Measurements from ENCODE around the gene GJD4.
A peak's percentile ranks its signal among the peaks of the same experiment; 100 is the strongest.

The GJD4 gene

DNA sequence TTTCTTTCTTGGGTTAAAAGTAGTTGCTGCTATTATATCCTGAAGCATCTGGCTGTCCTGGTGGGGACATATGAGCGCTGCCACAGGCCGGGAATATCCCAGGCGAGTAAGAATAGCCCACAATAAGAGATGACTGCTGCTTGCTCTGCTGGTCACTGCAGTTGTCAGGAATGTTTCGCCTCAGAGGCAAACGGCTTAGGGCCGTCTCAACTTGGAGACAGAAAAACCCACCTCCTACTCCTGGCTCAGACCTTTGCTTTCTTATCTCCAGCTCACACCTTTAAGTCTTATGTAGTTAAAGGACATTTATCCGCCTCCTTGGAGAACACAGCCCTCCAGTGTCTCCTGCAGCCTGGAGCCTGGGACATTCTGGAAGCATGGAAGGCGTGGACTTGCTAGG is at the start of gene GJD4:
GJD4 (plus strand) TSS at position 151 of the 400 bp plus-strand sequence; CDS start at position 378, 227 bp downstream.
- no peak for DNase-seq

- DNase-seq, result no peak
Observed at GRCh38 chr10:35555962-35556930, 48.9 kb upstream of the GJD4 start.

DNA sequence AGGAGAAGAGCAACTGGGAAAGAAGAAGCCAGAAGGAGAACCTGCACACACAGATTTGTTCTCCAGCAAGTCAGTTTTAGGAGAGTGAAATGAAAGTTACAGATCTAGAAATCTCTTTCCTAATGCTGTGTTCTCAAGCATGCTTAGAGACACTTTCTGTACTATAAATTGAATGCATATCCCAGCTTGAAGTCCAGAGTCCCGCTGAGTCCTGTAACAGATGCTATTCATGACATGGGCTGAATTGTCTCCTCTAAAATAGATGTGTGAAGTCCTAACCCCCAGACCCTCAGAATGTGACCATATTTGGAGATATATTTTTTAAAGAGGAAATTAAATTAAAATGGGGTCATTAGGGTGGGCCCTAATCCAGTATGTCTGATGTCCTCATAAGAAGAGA is 46.9 kb upstream of the GJD4 start:
- DNase-seq, result no peak

GRCh38 chr10:35559416-35559815 is 45.7 kb upstream of the GJD4 start:
- DNase-seq, result no peak

DNA sequence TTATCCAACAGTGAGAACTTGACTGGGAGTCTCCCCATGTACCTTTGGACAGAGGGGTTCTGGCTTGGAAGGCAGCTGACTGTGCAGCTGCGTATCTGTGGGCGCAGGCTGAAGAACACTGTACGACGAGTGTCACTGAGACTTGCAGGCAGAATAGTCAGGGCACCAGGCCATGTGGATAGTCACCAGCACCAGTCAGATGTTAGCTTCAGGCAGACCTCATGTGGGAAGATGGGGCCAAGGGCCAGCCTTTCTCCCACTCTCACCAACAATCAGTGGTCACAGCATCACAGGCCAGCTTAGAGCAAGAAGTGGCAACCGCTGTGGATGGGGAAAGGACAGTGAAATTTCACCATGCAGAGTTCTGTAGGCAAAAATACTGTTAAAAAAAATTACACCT is 43.4 kb upstream of the GJD4 start:
- no peak for DNase-seq

GRCh38 chr10:35562427-35562826 is 42.7 kb upstream of the GJD4 start:
- DNase-seq, result no peak

- DNase-seq, result peak; percentile 64
Observed at GRCh38 chr10:35563261-35563891, 41.8 kb upstream of the GJD4 start.

DNA sequence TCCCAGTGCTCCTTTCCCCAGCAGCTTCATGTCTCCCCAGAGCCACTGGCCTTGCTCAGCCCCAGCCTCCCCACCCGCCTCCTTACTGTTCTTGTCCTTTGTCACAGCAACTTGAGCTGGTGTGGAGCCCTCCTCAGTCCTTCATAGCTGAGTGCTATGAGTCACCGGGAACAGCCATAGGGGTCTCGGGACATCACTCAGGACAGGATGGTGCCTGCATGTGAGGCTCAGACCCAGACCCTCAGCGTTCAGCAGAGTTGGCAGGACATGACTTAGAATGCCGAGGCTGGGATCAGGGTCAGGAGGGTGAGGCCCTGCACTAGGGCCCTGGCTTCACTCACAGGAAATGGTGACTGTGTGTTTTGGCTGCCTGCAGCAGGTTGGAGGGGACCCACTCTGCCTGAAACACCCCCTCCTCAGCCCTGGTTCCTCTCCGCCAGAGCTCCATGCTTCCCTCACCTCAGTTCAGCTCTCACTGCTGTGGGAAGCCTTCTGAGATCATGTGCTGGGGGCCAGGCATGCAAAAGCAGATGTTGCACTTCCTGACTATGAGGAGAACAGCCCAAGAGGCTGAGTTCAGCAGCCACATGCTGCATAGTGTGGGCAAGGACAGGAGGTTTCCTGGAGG is 40.7 kb upstream of the GJD4 start:
- DNase-seq, result no peak

DNA sequence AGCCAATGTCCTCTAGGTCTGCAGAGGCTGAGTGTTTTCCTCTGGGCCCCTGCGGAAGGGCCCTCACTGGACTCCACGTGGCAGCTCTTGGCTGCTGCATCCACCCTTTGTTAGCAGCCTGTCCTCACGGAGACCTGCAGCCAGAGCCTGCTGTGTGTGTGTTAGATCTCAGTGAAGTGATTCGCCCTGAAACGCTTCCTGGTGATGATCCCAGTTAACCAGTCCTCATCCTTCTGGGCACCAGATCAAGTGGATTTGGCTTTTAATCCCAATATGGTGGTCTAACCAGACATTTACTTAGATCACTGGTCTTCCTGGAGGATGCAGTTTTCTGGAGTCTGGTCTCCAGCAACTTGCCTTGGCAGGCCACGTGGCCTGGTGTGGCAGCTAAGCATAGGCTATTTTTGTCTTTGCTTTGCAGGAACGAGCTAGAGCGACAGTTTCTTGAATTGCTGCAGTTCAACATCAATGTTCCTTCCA is 39.5 kb upstream of the GJD4 start:
- no peak for DNase-seq

- DNase-seq, result no peak
Observed at GRCh38 chr10:35567951-35568350, 37.2 kb upstream of the GJD4 start.

- DNase-seq, result no peak
Observed at GRCh38 chr10:35568483-35569015, 36.6 kb upstream of the GJD4 start.

DNA sequence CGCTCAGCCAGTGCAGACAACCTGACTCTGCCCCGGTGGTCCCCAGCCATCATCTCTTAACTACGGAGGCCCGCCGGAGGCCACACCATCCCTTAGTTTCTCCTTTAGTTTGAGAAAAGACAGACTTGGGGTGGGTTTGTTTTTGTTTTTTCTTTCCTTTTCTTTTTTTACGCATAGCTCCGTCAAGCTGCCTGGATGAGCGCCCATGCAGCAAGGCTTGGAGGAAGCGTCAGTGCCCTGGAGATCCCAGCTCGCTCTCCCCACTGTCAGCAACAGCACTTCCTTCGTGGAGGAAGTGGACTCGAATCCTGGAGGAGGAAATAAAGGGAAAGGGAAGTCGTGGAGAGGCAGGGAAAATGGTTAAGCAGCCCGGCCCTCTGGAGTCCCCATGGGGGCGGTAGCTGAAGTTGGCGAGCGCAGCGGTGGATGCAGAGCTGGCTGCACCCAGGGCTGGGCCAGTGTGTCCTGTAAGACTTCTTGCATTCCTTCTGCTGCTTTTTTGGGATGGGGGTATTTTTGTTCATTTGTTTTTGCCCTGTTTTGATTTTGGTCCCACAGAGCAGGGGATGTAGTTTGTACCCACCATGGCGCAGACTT is 35.9 kb upstream of the GJD4 start:
- no peak for DNase-seq

DNA sequence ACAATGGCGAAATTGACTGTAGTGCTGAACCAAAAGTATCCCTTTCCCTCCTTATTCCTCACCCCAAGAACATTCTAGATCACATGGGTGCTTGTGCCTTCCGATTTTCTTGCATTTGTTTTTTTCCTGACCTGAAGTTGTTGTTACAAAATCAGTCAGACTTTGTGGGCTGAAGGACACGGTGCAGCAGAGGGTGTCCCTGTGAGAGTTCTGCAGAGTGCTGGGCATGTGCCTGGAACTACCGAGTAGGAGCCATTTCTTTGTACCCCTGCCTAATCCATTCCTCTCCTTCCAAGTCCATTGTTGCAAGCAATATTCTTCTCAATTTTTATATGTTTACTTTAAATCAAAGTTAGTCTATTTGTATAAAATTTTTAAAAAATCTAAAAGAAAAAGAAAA is 35.3 kb upstream of the GJD4 start:
- no peak for DNase-seq

DNA sequence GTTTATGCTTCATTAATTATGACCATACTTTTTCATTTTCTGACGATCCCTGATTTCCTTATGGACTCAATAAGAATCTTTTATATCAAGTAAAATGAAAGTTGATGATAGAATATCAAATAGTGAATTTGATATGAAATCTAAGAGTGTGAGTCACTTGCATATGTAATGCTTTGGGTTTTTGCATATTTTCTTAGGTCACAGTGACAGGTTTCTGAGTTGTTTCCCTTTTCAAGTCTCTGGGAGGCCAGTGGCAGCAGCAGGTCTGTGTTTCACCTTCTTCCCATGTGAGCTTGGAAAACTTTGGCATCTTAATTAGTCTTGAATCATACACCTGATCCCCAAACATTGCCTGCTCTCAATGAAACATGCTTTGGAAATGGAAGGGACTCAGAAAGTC is 34.7 kb upstream of the GJD4 start:
- DNase-seq, result no peak

GRCh38 chr10:35572583-35572982 is 32.6 kb upstream of the GJD4 start:
- DNase-seq, result no peak

- DNase-seq, result no peak
Observed at GRCh38 chr10:35573796-35574195, 31.3 kb upstream of the GJD4 start.

GRCh38 chr10:35574924-35575352 is 30.2 kb upstream of the GJD4 start:
- no peak for DNase-seq

DNA sequence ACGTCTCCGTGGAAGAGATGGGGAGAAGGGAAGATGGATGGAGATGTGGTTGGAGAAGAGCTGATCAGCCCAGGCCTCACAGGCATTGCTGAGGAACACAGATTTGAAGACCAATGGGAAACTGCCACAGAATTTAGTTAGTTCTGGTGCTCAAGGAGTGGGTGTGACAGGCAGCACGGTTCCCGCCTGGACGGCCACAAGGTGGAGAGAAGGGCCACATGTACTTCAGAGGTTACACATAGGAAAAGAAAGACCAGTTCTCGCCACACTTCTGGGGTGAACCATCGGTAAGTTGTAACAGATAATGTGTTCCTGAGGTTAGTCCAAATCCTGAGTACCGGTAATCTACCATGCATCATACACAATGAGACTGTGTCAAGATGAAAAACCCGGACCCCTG is 29.5 kb upstream of the GJD4 start:
- no peak for DNase-seq

DNA sequence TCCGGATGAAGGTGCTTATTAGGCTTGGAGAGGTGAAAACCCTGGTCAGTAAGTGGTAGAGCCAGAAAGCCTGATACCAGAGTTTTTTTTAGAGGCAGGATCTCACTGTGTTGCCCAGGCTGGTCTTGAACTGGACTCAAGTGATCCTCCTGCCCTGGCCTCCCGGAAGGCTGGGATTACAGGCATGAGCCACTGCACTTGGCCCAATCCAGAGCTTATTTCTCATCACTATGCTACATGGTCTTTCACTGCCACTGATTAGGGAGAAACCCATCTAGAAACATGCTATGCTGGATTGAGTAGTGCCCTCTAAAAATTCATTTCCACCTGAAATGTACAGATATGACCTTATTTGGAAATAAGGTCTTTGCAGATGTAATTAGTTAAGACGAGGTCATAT is 28.4 kb upstream of the GJD4 start:
- no peak for DNase-seq

DNA sequence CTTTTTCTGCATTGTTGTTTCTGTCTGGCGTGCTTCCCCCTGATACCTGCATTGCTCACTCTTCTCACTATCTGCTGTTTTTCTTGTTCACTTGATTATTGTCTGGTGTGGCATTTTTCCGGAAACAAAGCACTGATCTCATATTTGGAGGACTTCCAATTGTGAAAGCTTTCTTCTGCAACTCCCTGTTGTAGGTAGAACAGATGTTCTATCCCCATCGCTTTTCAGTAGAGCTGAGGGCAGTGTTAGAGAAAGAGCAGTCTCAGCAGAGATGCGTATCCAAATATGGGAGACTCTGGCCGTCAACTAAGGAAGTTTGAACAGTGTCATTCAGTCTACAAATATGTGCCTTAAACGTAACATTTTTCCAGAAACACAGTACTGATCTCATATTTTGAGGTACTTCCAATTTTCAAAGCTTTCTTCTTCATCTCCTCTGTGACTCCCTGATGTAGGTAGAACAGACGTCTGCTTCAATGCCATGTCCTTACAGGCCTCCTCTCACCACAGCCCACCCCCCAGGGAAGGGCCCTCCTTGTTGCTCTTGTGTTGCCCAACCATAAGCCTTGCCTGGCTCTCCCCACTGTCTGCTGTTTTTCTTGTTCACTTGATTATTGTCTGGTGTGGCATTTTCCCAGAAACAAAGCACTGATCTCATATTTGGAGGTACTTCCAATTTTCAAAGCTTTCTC is 27.1 kb upstream of the GJD4 start:
- peak; percentile 4 for DNase-seq

DNA sequence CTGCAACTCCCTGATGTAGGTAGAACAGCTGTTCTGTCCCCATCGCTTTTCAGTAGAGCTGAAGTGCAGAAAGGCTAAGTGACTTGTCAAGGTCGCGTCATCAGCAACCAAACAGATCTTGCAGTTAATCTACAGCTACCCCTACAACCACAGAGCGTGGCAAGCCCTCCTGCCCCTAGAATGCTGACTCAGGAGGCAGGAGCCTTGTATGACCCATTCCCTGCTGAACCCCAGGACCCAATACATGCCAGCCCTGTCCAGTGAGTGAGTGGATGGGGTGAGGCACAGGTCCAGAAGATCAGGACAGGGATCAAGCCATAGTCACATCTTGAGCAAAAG is 26.6 kb upstream of the GJD4 start:
- DNase-seq, result no peak

DNA sequence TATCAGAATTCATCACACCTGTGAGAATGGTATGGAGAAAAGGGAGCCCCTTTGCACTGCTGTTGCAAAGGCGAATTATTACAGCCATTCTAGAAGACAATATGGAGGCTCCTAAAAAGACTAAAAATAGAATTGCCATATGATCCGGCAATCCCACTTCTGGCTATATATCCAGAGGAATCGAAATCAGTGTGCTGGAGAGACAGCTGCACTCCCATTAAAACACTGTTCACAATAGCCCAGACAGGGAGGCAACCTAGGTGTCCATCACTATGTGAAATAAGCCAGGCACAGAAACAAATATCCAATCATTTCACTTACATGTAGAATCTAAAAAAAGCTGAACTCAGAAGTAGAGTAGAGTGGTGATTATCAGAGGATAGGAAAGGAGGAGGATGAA is 26.0 kb upstream of the GJD4 start:
- no peak for DNase-seq
